CD4-positive, alpha-beta T cell treated with Interleukin-17A for 1 hour (primary cell): ENCODE data around the gene NHS.

Experiments
- DNase-seq: peaks from one replicate; pipeline ENCODE4 v3.0.0-alpha.2; 2020

The NHS gene

DNA sequence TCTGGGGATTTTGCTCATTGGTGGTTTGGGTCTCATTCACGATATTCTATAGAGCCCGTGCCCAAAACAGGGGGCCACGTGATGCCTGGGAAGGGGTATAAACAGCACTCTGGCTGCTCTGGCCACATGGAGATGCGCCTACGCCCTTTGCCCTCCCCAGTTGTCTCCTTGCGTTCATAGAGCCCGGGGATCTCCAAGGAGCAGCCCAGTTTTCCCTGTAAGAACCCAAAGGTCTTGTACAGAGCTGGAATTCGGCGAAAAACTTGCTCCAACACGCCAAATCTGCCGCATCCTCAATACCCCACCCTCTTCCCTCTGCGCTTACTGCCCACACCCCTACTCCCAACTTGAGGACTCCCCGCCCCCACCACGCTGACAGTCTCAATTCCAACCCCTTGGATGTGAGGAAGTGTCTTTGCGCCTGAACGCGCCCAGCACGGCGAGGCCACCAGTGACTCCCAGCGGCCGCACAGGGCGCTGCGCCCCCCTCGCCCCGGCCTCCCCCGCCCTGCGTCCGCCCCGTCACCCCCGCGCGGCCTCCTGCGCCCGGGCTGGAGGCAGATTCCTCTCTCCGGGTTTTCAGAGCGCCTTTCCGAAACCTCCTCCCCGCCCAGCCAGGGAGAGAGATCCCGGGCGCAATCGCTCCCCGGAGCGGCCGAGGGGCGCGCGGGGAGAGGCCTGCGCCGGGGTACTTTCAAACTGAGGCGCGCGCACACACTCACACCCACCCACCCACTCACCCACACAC lies at the start of gene NHS:
NHS (plus strand) TSS at position 582 of the 748 bp plus-strand sequence. CDS start 558 bp downstream, outside the sequence.
- no peak for DNase-seq

DNA sequence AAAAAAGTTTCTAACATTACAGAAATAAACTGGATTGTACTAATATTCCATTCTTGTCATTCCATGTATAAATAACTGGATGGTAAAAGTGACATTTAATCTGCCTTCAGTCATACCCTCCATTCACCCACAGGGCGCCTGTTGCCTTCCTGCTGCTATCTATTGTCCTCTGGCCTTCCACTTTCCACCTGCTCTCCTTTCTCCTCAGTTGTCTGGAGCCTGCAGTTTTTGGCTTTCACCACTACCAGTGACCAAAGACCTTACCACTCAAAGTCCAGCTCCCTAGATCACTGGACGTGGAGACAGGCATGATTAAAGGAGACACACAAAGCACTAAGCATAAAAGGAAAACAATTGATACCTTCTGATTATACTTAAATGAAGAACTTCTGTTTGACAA lies 46.2 kb upstream of the NHS start:
- DNase-seq, result no peak

DNA sequence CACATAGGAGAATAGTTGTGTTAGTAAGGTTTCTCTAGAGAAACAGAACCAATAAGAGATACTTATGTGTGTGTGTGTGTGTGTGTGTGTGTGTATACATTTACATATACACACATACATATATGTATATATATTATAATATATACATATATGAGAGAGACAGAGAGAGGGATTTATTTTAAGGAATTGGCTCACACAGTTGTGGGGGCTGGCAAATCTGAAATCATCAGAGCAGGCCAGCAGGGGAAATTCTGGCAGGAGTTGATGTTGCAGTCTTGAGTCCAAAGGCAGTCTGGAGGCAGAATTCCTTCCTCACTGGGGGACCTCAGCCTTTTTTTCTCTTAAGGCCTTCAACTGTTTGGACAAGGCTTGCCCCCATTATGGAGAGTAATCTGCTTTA lies 38.6 kb upstream of the NHS start:
- DNase-seq, result no peak

DNA sequence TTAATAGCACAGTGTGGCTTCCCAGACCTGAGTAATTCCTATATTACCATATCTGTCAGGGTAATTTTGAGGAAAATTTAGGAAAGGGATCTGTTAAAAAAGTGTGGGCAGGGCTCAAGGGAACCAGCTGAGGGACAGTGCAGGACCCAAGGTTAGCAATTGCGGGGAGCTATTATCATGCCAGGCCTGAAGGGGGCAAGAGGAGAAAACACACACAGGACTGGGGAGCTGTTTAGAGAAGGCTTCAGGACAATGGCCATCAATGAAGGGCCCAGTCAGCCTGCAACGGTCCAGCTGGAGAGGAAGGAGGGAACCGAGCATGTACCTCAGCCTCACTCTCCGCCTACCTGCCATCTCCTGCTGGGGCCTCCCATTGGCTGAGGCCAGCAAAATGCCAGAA lies 19.0 kb upstream of the NHS start:
- no peak for DNase-seq

GRCh38 chrX:17359500-17359899 lies 15.5 kb upstream of the NHS start:
- DNase-seq, result no peak

- DNase-seq, result no peak
Measured at GRCh38 chrX:17361620-17362019, 13.4 kb upstream of the NHS start.

- no peak for DNase-seq
Measured at GRCh38 chrX:17368002-17368401, 7.0 kb upstream of the NHS start.

- DNase-seq, result no peak
Measured at GRCh38 chrX:17369309-17369708, 5.7 kb upstream of the NHS start.

GRCh38 chrX:17370191-17370590 lies 4.8 kb upstream of the NHS start:
- DNase-seq, result no peak

GRCh38 chrX:17372052-17372451 lies 2.9 kb upstream of the NHS start:
- no peak for DNase-seq

DNA sequence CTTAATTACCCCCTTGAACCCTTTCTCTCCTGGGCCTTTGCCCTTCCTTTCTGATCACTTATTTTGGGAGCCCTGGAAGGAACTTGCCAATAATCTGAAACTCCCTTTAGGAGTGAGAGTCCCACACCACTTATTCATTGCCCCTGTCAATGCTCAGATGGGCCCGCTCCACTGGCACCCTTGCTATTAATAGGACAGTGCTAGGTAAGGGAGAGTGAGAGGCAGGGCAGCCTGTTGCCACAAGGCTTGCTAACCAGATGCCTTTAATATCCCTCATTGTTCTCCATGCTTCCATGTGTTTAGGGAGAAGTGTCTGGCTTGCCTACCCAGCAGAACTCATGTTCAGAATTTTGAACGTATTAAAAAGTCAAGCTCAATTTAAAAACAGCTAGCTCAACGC lies 1.7 kb upstream of the NHS start:
- DNase-seq, result no peak

DNA sequence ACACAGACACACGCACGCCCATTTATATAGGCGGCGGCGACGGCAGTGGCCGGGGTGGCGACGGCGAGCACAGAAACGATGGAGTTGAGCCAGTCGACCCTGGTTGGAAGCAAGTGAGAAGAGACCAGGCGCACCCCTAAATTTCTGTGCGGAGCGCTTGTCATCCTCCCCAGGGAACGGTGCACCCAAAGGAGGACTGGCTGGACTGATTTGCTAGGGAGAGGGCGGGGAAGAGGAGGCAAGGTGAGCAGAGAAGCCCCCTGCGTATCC lies 302 bp downstream of the NHS start:
- DNase-seq, result no peak

GRCh38 chrX:17375637-17376430 lies 834 bp downstream of the NHS start:
- no peak for DNase-seq

- DNase-seq, result no peak
Measured at GRCh38 chrX:17376431-17377077, 1.6 kb downstream of the NHS start.

- DNase-seq, result no peak
Measured at GRCh38 chrX:17377091-17377717, 2.2 kb downstream of the NHS start.

- DNase-seq, result no peak
Measured at GRCh38 chrX:17377795-17378194, 2.8 kb downstream of the NHS start.

DNA sequence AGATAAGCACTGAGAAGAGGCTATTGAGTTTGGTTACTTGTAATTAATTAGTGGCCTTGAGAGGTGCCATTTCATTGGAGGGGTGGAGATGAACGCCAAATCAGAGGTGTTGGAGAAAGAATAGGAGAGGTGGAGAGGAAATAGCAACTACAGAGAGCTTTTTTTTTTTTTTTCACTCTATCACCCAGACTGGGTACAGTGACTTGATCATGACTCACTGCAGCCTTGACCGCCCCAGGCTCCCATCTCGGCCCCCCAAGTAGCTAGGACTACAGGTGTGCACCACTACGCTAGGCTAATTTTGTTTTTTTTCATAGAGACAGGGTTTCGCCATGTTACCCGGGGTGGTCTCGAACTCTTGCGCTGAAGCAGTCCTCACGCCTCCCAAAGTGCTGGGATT lies 5.2 kb downstream of the NHS start:
- no peak for DNase-seq

- no peak for DNase-seq
Measured at GRCh38 chrX:17390419-17390850, 15.4 kb downstream of the NHS start.

GRCh38 chrX:17395154-17395553 lies 20.2 kb downstream of the NHS start:
- DNase-seq, result no peak

GRCh38 chrX:17397074-17397473 lies 22.1 kb downstream of the NHS start:
- no peak for DNase-seq

DNA sequence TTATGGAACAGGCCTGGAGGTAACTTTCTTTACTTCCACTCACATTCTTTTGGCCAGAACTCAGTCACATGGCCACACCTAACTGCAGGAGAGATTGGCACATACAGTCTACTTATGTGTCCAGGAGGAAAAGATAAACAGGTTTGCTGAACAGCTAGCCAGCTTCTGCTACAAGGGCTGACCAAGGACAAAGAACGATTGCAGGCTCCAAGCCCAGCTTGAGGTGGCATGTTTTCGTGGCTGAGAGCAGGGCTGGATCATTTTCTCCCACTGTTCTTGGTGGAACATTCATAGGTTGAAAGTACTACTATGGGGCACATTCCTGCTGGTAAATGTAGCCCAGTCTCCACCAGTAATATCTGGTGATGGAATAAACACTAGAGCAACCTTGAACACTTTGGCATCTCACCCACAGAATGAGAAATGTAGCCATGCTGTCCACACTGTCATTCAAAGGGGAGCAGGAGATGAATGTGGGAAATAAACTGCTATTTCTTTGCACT lies 28.2 kb downstream of the NHS start:
- DNase-seq, result no peak

GRCh38 chrX:17403972-17404371 lies 29.0 kb downstream of the NHS start:
- DNase-seq, result no peak

GRCh38 chrX:17405225-17405969 lies 30.4 kb downstream of the NHS start:
- no peak for DNase-seq
